HUES48 (cell line): ENCODE data around the gene PSIP1.
"Not testable (repeated sequence)": the region's sequence is repeated elsewhere in the genome, so short reads cannot be mapped to it uniquely, and the experiment has no call there.

Experiments used
- H3K27ac ChIP-seq: one replicate; pipeline ENCODE4 v1.7.0; 2013; ENCODE audit warnings: low read depth, low read length, inconsistent platforms
- H3K27me3 ChIP-seq: 2 replicates; pipeline ENCODE4 v1.6.1; 2013; ENCODE audit warnings: mild to moderate bottlenecking, low read length; ENCODE audit not compliant: control insufficient read depth, insufficient read depth
- H3K36me3 ChIP-seq: 2 replicates; pipeline ENCODE4 v1.6.1; 2013; ENCODE audit warnings: low read length; ENCODE audit not compliant: control insufficient read depth, insufficient read depth
- H3K4me1 ChIP-seq: 2 replicates; pipeline ENCODE4 v1.6.1; 2013; ENCODE audit warnings: mild to moderate bottlenecking, low read length; ENCODE audit not compliant: control insufficient read depth, insufficient read depth
- H3K4me3 ChIP-seq: 2 replicates; pipeline ENCODE4 v1.5.1; 2013; ENCODE audit warnings: mild to moderate bottlenecking, low read depth, low read length
- H3K9ac ChIP-seq: 2 replicates; pipeline ENCODE4 v1.6.1; 2013; ENCODE audit warnings: mild to moderate bottlenecking, low read depth, low read length, moderate library complexity
- H3K9me3 ChIP-seq: 2 replicates; pipeline ENCODE4 v1.6.1; 2013; ENCODE audit warnings: low read length; ENCODE audit not compliant: control insufficient read depth, insufficient read depth

The PSIP1 gene

GRCh38 chr9:15510789-15511575, at the start of gene PSIP1:
Gene PSIP1 (minus strand): TSS chr9:15510970. CDS start chr9:15510188, 782 bp downstream.
- H3K9ac ChIP-seq, result peak within 1 kb of the TSS; percentile 99
- peak within 1 kb of the TSS; percentile 99 for H3K27ac ChIP-seq
- no peaks in the 10 kb centered on the region for H3K27me3 ChIP-seq
- H3K9me3 ChIP-seq, result no peaks in the 10 kb centered on the region
- peaks cover 37% of the 10 kb centered on the region for H3K36me3 ChIP-seq
- H3K4me3 ChIP-seq, result peak within 1 kb of the TSS; percentile 78
- H3K4me1 ChIP-seq, result peaks cover 40% of the 10 kb centered on the region

DNA sequence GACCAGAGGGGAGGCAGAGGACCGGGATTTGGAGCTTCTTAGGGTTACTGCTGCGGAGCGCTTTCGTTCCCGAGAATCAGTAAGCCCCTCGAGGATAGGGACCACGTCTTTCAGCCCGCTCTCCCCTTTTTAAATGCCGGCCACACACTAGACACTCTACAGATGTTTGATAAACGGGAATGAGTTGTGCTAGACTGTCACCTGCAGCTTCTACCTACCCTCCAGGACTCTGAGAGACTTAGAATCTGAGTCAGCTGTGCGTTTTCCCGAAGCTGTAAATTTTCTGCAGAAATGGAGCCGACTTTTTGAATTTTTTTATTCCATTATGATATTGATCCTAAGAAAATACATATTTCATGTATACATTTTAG, 42.7 kb upstream of the PSIP1 start:
- H3K9ac ChIP-seq, result no peak overlapping the region
- H3K27me3 ChIP-seq, result peaks cover 3% of the 10 kb centered on the region; the same call in 1 of the 2 replicates
- H3K27ac ChIP-seq, result peak overlapping the region; percentile 97
- H3K9me3 ChIP-seq, result no peaks in the 10 kb centered on the region
- peak overlapping the region; percentile 79 for H3K4me3 ChIP-seq
- peaks cover 5% of the 10 kb centered on the region; the same call in 1 of the 2 replicates for H3K4me1 ChIP-seq
- H3K36me3 ChIP-seq, result no peaks in the 10 kb centered on the region

- peaks cover 3% of the 10 kb centered on the region; the same call in 1 of the 2 replicates for H3K27me3 ChIP-seq
- H3K9ac ChIP-seq, result peak within 1 kb of the TSS; percentile 76
- peak within 1 kb of the TSS; percentile 97 for H3K27ac ChIP-seq
- peaks cover 5% of the 10 kb centered on the region; the same call in 1 of the 2 replicates for H3K4me1 ChIP-seq
- H3K4me3 ChIP-seq, result peak within 1 kb of the TSS; percentile 79
- H3K36me3 ChIP-seq, result no peaks in the 10 kb centered on the region
- no peaks in the 10 kb centered on the region for H3K9me3 ChIP-seq
Measured at GRCh38 chr9:15552636-15553527, 42.1 kb upstream of the PSIP1 start, which contains the start of gene CCDC171. Gene CCDC171 (plus strand): TSS chr9:15553043. CDS start chr9:15564089, 11,046 bp downstream.

DNA sequence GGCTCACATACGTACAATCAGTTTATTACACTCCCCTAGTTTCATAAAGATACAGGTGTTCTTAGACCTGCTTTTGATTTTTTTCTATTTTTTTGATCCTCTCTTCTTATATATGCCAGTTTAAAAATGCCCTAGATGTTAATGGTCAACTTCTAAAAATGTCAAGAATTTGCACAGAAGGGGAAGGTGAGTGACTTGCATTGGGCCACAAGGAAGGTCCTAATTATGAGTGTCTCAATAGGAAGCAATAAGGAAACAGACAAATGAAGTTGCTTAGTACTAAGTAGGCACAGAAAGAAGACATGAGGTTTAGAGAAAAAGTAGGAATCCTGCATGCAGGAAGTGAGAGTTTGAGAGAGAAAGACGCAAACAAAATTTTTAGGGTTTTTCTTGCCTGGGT, 38.8 kb upstream of the PSIP1 start:
- no peaks in the 10 kb centered on the region for H3K36me3 ChIP-seq
- H3K4me3 ChIP-seq, result no peak overlapping the region
- no peaks in the 10 kb centered on the region for H3K9me3 ChIP-seq
- no peak overlapping the region for H3K27ac ChIP-seq
- H3K9ac ChIP-seq, result no peak overlapping the region
- H3K27me3 ChIP-seq, result peaks cover 2% of the 10 kb centered on the region; the same call in 1 of the 2 replicates
- peaks cover 5% of the 10 kb centered on the region; the same call in 1 of the 2 replicates for H3K4me1 ChIP-seq

- Histone ChIP-seq H3K9me3 (no peaks in the 10 kb centered on the region), H3K9ac (no peak overlapping the region), H3K4me3 (no peak overlapping the region), H3K27ac (no peak overlapping the region), H3K27me3 (no peaks in the 10 kb centered on the region), H3K4me1 (0 out of 2 replicates have a peak, but pooled peaks cover 5% of the 10 kb centered on the region), H3K36me3 (no peaks in the 10 kb centered on the region)
Measured at GRCh38 chr9:15543047-15543813, 32.5 kb upstream of the PSIP1 start.

- no peak overlapping the region for H3K27ac ChIP-seq
- no peak overlapping the region for H3K9ac ChIP-seq
- no peaks in the 10 kb centered on the region for H3K9me3 ChIP-seq
- 0 out of 2 replicates have a peak, but pooled peaks cover 5% of the 10 kb centered on the region for H3K4me1 ChIP-seq
- no peaks in the 10 kb centered on the region for H3K27me3 ChIP-seq
- no peaks in the 10 kb centered on the region for H3K36me3 ChIP-seq
- no peak overlapping the region for H3K4me3 ChIP-seq
Measured at GRCh38 chr9:15542624-15543023, 31.9 kb upstream of the PSIP1 start.

DNA sequence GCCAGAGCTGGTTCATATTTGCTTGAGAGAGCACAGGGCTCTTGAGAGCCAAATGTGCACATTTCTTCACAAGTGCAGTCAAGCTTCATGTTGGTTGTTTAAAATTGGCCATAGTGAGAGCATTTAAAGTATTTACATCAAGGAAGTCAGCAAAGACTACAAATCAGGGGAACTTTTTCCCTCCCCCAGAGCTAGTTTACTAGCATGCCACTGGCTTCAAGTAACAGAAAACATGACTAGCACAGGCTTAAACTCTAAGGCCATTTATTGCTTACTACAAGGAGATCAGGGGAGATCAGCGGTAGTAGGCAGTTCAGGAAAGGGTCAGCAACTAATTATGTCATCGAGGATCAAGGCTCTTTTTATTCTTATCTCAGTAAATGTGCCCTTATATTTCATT, 31.1 kb upstream of the PSIP1 start:
- H3K4me1 ChIP-seq, result 0 out of 2 replicates have a peak, but pooled peaks cover 5% of the 10 kb centered on the region
- H3K9me3 ChIP-seq, result no peaks in the 10 kb centered on the region
- H3K9ac ChIP-seq, result no peak overlapping the region
- no peaks in the 10 kb centered on the region for H3K36me3 ChIP-seq
- H3K4me3 ChIP-seq, result no peak overlapping the region
- H3K27me3 ChIP-seq, result no peaks in the 10 kb centered on the region
- no peak overlapping the region for H3K27ac ChIP-seq

DNA sequence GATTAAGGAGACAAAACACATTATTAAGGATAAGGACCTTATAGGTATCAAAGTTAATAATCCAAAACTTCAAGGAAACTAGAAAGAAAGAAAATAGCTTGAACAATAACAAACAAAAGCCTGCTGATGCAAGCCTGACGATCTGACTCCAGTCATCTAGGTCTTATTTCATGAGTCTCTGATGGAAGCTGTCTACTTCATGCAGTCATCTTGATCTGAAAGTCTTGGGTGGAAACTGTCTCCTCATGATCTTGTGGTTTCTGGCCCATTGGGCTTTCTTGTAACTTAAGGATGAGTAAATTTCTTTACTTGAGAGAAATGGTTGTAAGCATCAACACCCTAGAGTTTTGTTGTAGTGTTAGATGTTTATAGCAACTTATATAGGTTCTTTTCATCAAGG, 20.6 kb upstream of the PSIP1 start:
- H3K27ac ChIP-seq, result no peak overlapping the region
- no peaks in the 10 kb centered on the region for H3K9me3 ChIP-seq
- H3K27me3 ChIP-seq, result no peaks in the 10 kb centered on the region
- H3K4me3 ChIP-seq, result no peak overlapping the region
- no peaks in the 10 kb centered on the region for H3K4me1 ChIP-seq
- no peak overlapping the region for H3K9ac ChIP-seq
- H3K36me3 ChIP-seq, result no peaks in the 10 kb centered on the region

DNA sequence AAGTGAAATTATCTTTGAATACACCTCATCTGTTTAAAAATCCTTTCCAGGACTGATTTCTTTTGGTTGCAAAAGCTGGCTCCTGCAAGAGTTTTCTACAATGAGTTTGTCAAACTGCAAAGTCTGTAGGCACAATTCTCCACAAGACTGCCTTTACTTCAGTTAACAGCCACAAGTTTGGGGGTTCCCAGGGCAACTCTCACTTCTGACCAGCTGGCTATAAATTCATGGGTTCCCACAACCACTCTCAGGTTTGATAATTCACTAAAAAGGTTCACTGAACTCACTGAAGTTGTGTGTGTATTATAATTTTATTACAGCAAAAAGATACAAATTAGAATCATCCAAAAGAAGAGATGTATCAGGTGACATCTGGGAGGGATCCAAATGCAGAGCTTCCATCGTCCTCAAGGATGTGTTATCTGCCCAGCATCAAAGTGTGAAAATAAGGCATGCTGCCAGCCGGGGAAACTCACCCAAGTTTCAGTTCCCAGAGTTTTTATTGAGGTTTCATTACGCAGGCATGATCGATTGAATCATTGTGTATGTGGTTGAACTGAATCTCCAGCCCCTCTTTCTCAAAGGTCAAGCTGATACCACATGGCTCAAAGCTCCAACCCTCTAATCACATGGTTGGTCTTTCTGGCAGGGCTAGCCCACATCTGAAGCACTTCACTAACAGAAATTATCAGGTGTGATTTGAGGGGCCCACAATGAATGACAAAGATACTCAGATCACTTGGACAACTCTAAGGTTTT, 19.0 kb upstream of the PSIP1 start:
- Histone ChIP-seq H3K36me3 (no peaks in the 10 kb centered on the region), H3K27ac (no peak overlapping the region), H3K9ac (no peak overlapping the region)

DNA sequence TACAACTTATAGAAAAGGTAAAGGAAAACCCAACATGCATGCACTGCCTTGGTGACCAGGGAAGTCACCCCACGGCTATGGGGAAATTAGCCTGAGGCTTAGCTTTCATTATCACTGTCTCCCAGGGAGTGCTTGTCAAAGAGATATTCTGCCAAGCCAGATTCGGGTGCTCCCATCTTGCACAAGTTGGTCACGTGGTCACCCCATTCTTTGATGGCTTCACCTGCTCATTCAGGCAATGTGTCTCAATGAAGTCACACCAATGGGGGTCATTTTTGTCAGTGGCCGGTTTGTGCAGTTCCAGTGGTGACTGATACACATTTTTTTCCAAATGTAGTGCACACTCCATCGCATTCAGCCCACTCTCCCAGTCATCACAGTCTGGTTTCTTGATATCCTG, 16.3 kb upstream of the PSIP1 start:
- H3K9ac ChIP-seq, H3K9me3 ChIP-seq, H3K27ac ChIP-seq, H3K27me3 ChIP-seq, H3K4me1 ChIP-seq, H3K36me3 ChIP-seq, H3K4me3 ChIP-seq: not testable (repeated sequence)

More for the DNA sequence above, 19.0 kb upstream of the PSIP1 start:
- no peak overlapping the region for H3K4me3 ChIP-seq
- H3K27me3 ChIP-seq, result no peaks in the 10 kb centered on the region
- no peaks in the 10 kb centered on the region for H3K4me1 ChIP-seq
- H3K9me3 ChIP-seq, result no peaks in the 10 kb centered on the region
